Heart right ventricle (tissue), 16 donors: ENCODE measurements around the gene SPO11. TPM values are rescaled to one million over a fixed set of nuclear protein-coding genes. Genes with fewer than 3 reads are reported as not detected.

Experiments
- ATAC-seq, 8 donors: fragments of 200-7000 bp; cut with Tn5 transposase; one replicate each; pipeline ENCODE4 v1.9.1; 2020; ENCODE audit warnings: mild to moderate bottlenecking in 8 of 8, moderate library complexity in 8 of 8, moderate number of reproducible peaks in 1 of 8
- DNase-seq, 2 donors: peaks; one replicate each; pipeline ENCODE4 v3.0.0-alpha.2; 2020
- H3K27ac ChIP-seq, 10 donors: fragments of 200-600 bp; sonication (generic) in 2 of 10; one replicate each; pipeline versions ENCODE4 v1.5.0 to v1.8.0; 2020 to 2022; ENCODE audit warnings: mild to moderate bottlenecking in 3 of 10
- H3K27me3 ChIP-seq, 7 donors: fragments of 200-600 bp; one replicate each; pipeline ENCODE4 v1.8.0; 2021 to 2022; ENCODE audit warnings: mild to moderate bottlenecking in 2 of 7
- H3K36me3 ChIP-seq, 9 donors: fragments of 200-600 bp; sonication (generic) in 1 of 9; one replicate each; pipeline versions ENCODE4 v1.5.0 to v1.8.0; 2020 to 2022; ENCODE audit warnings: mild to moderate bottlenecking in 2 of 9
- H3K4me1 ChIP-seq, 9 donors: fragments of 200-600 bp; sonication (generic) in 1 of 9; one replicate each; pipeline versions ENCODE4 v1.5.0 to v1.8.0; 2020 to 2022; ENCODE audit warnings: mild to moderate bottlenecking in 4 of 9
- H3K4me3 ChIP-seq, 10 donors: fragments of 200-600 bp; sonication (generic) in 2 of 10; one replicate each; pipeline versions ENCODE4 v1.5.0 to v1.8.0; 2020 to 2022; ENCODE audit warnings: mild to moderate bottlenecking in 7 of 10, moderate library complexity in 2 of 10
- H3K9me3 ChIP-seq, 11 donors: fragments of 200-600 bp in 10 of 11; sonication (generic) in 2 of 11; one replicate each; pipeline versions ENCODE4 v1.5.0 to v1.8.0; 2013 to 2022; ENCODE audit warnings: mild to moderate bottlenecking in 2 of 11, control low read depth in 1 of 11, moderate library complexity in 1 of 11
- WGBS, 2 donors: extraction: QIAGEN DNeasy Blood & Tissue Kit; methylation state at CpG; one replicate each; pipeline ENCODE4 v1.1.7; 2013; ENCODE audit warnings: inconsistent platforms in 1 of 2; 5-methylcytosine and 5-hydroxymethylcytosine counted together
- intact Hi-C, 10 donors: fragments of 100-400 bp; cut with DNase I; formaldehyde crosslinking; loops; one replicate each; pipeline versions ENCODE4 v1.11.1 to v1.14.2; 2022
- polyA plus RNA-seq, 2 donors: library from polyadenylated mRNA; stranded (reverse); fragments of 200-250 nt; gene quantifications; one replicate each; pipeline ENCODE4 v1.2.3, GENCODE V29; 2013
- total RNA-seq, 10 donors: library from RNA; stranded (reverse); fragmentation: NEBNext Ultra II Directional in 3 of 10; extraction: Animal tissue kit (Norgen Biotek cat#: 25700) in 3 of 10; gene quantifications; one replicate each; pipeline versions ENCODE4 v1.2.1 to v1.2.4, GENCODE V29; 2021 to 2023
- TF ChIP-seq, protein P1 (sequence below), 9 donors: fragments of 200-600 bp; sonication (generic) in 2 of 9; IDR thresholded peaks; one replicate each; pipeline versions ENCODE4 v1.5.0 to v1.8.0; 2021 to 2022; ENCODE audit warnings: antibody characterized with exemption in 9 of 9, mild to moderate bottlenecking in 5 of 9, moderate library complexity in 1 of 9
- donor health status: Arrhythmogenic right ventricular cardiomyopathy.
- donor health status: ischemic (EF 13 %, LVEDD 7.1; RV severe dilation, severe dysfunction).
- donor health status: healthy with polysubstance abuse.
- donor health status: DM: no; HTN: yes; CAD: no.
- donor health status: DM: no; HTN: no; CAD: no.
- donor health status: ischemic (EF 25% LVEDD 6.9; RV normal size, moderate dysfunction).
- donor health status: ischemic (EF 25% LVEDD 5.7; RV mildly dilated, moderate dysfunction).
- donor health status: healthy.
- donor health status: DM: yes; HTN: yes; CAD: no.
- donor health status: Ischemic cardiomyopathy.
- donor health status: ischemic (EF 35%, LVEDD 5.7; RV mildly dilated, moderate dysfunction).
- donor health status: nonischemic (EF 11% LVEDD 7.7; RV severe dilation, severe dysfunction).
- donor health status: DM: yes; HTN: yes; CAD: no.
- donor health status: PGD.
- donor health status: ischemic (EF 29% LVEDD 5.4; RV normal size, mild dysfunction).
- donor health status: nonischemic (EF 23%, LVEDD 6.1; RV moderate dilation, normal function).

SPO11 gene
- total and polyA plus RNA-seq, 12 donors = not detected

DNA sequence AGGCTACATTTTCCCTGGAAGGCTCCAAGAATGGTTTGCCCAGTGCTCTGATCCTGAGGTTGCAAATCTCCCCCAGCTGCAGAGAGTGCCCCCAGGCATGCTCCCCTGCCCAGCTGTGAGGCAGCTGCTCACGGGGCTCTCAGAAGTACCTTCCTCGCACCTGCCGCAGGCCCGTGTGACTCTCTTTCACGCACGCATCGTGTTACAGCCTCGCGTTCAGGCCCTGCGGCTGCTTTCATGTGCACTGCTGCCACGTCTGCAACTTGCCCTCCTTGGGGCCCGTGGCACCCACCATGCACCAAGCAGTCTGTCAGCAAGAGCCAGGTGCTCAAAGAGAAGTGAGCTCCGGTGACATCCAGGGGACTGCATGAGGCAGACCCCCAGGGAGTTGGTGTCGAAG is 28.6 kb upstream of the SPO11 start:
- H3K36me3 ChIP-seq = no peaks in the 10 kb centered on the region
- intact Hi-C loops = no loop called here
- 72 to 73% methylated on average over 14 of the region's 14 CpGs for WGBS, 2 donors
- DNase-seq (no peak), ATAC-seq (no peak)
- H3K27ac ChIP-seq = no peak overlapping the region
- no peaks in the 10 kb centered on the region for H3K4me1 ChIP-seq
- peaks cover 0 to 16% (median 0%) of the 10 kb centered on the region in 7 donors for H3K27me3 ChIP-seq
- TF ChIP-seq, protein P1, sequence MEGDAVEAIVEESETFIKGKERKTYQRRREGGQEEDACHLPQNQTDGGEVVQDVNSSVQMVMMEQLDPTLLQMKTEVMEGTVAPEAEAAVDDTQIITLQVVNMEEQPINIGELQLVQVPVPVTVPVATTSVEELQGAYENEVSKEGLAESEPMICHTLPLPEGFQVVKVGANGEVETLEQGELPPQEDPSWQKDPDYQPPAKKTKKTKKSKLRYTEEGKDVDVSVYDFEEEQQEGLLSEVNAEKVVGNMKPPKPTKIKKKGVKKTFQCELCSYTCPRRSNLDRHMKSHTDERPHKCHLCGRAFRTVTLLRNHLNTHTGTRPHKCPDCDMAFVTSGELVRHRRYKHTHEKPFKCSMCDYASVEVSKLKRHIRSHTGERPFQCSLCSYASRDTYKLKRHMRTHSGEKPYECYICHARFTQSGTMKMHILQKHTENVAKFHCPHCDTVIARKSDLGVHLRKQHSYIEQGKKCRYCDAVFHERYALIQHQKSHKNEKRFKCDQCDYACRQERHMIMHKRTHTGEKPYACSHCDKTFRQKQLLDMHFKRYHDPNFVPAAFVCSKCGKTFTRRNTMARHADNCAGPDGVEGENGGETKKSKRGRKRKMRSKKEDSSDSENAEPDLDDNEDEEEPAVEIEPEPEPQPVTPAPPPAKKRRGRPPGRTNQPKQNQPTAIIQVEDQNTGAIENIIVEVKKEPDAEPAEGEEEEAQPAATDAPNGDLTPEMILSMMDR (IDR thresholded peaks at IDR 0.05) = no peak
- no peak overlapping the region for H3K4me3 ChIP-seq
- no peaks in the 10 kb centered on the region for H3K9me3 ChIP-seq

DNA sequence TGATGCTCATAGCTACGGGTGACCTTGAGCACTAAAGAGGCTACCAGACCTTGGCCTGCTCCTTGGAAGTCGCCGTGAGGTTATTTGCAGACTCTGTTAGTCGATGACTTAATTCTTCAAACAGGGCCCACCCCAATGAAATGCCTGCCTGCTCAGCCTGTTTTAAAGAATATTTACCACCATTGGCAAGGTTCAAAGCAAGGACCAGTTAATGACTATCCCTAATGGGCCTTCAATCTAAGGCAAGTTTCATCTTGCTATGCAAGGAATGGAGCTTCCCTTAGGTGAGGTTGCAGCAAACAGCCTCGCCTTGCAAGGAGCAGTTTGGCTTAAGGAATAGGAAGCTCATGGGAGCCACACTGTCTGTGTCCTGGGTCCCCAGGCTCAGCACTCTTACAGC is 22.9 kb upstream of the SPO11 start:
- WGBS, 2 donors = 88 to 89% methylated on average over 5 of the region's 5 CpGs

DNA sequence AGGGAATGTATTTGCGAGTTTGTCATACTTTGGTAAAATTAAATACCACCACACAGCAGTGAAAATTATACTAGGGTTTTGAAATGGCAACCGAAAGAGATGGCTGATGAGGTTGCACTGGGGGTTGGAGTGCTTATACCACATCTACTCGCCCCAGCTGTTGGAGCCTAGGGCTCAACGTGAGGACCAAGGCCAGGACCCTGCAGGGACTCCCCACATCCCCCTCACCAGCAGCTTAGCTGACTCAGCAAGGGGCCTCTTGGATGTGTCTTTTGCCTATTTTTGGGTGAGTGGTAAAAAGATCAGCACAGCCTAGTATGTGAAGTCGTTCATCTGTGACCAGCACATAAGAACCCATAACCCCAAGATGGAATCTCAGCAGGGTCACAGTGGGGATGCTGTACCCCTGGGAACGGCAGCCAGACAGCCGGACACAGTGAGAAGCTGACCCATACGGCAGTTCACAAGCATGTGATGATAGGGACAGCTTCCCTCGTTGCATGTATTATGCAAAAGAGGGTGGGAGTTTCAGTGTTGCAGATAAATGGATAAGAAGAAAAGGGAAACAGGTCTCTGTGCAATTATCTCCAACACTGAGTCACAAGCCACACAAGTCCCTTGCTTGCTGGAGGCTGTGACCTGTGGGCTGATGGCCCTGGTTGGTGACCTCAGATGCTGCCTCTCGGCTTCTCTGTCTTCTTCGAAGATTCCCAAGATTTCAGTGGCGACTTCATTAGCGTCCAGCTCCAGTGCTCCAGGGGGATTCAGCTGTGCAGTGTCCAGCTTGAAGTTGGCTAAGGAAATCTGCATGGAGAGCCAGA is 20.9 kb upstream of the SPO11 start:
- Histone ChIP-seq H3K4me1 (no peaks in the 10 kb centered on the region), H3K36me3 (no peaks in the 10 kb centered on the region), H3K27ac (no peak overlapping the region), H3K4me3 (no peak overlapping the region), H3K27me3 (peaks cover 0 to 40% (median 20%) of the 10 kb centered on the region in 7 donors), H3K9me3 (no peaks in the 10 kb centered on the region)
- DNase-seq (no peak), ATAC-seq (no peak)
- 51 to 59% methylated on average over 13 of the region's 13 CpGs for WGBS, 2 donors
- TF ChIP-seq, protein P1 (IDR thresholded peaks at IDR 0.05) = no peak
- intact Hi-C loops = no loop called here

More for the DNA sequence above, 22.9 kb upstream of the SPO11 start:
- Histone ChIP-seq H3K4me3 (no peak overlapping the region), H3K27ac (no peak overlapping the region), H3K36me3 (no peaks in the 10 kb centered on the region), H3K4me1 (no peaks in the 10 kb centered on the region), H3K27me3 (peaks cover 0 to 37% (median 18%) of the 10 kb centered on the region in 7 donors), H3K9me3 (no peaks in the 10 kb centered on the region)
- no peak for ATAC-seq
- TF ChIP-seq, protein P1 (IDR thresholded peaks at IDR 0.05) = no peak
- DNase-seq = no peak
- intact Hi-C loops = no loop called here

- intact Hi-C loops = no loop called here
- no peak overlapping the region for H3K4me3 ChIP-seq
- no peaks in the 10 kb centered on the region for H3K4me1 ChIP-seq
- no peak overlapping the region for H3K27ac ChIP-seq
- TF ChIP-seq, protein P1 (IDR thresholded peaks at IDR 0.05) = no peak
- H3K9me3 ChIP-seq = no peaks in the 10 kb centered on the region
- ATAC-seq (no peak), DNase-seq (no peak)
- 77 to 83% methylated on average over 9 of the region's 9 CpGs for WGBS, 2 donors
- H3K27me3 ChIP-seq = peaks cover 0 to 47% (median 20%) of the 10 kb centered on the region in 7 donors
- H3K36me3 ChIP-seq = no peaks in the 10 kb centered on the region
These were observed 20.0 kb upstream of the SPO11 start for GRCh38 chr20:57309544-57310115.
